Activated T-cell treated with anti-CD3 and anti-CD28 coated beads, Interleukin-2, amount 50 U/mL, for 72 hours (primary cell): ENCODE measurements around the gene CDC123. TPM values are rescaled to one million over a fixed set of nuclear protein-coding genes. Genes with fewer than 3 reads are reported as not detected.
"Not testable (repeated sequence)": the region's sequence is repeated elsewhere in the genome, so short reads cannot be mapped to it uniquely, and the experiment has no call there.

Experiments used
- ATAC-seq, 2 donors: fragments of 150-1000 bp; cut with Tn5 transposase; replicated peaks in 1 of 2; 2 replicates each; pipeline ENCODE4 v1.10.0; 2021; ENCODE audit warnings: moderate library complexity in 2 of 2, mild to moderate bottlenecking in 1 of 2
- DNase-seq, 2 donors: peaks; one replicate each; pipeline ENCODE4 v3.0.0; 2021 to 2022; ENCODE audit warnings: mixed read lengths in 1 of 2
- H3K27ac Mint-ChIP-seq: one replicate; pipeline ENCODE4 v1.8.0; 2022; ENCODE audit warnings: mild to moderate bottlenecking, moderate library complexity, mixed read lengths
- H3K27me3 Mint-ChIP-seq: one replicate; pipeline ENCODE4 v1.8.0; 2022; ENCODE audit warnings: low read depth, mixed read lengths
- H3K36me3 Mint-ChIP-seq, 2 donors: one replicate each; pipeline ENCODE4 v1.8.0; 2022; ENCODE audit warnings: mixed read lengths in 2 of 2, mild to moderate bottlenecking in 1 of 2; ENCODE audit not compliant: insufficient read depth in 2 of 2
- H3K4me1 Mint-ChIP-seq: one replicate; pipeline ENCODE4 v1.8.0; 2022; ENCODE audit warnings: low read depth, mixed read lengths
- H3K4me3 Mint-ChIP-seq, 2 donors: one replicate each; pipeline ENCODE4 v1.8.0; 2022; ENCODE audit warnings: mild to moderate bottlenecking in 2 of 2, mixed read lengths in 2 of 2, moderate library complexity in 2 of 2
- H3K9me3 Mint-ChIP-seq, 2 donors: one replicate each; pipeline ENCODE4 v1.8.0; 2022; ENCODE audit warnings: mixed read lengths in 2 of 2
- total RNA-seq, 2 donors: library from RNA; stranded (reverse); gene quantifications; one replicate each; pipeline ENCODE4 v1.2.3, GENCODE V29; 2022

Gene CDC123
- total RNA-seq, 2 donors from 2014 or later: 84.6 to 85.4 TPM

- no peaks in the 10 kb centered on the region for H3K27me3 Mint-ChIP-seq
- H3K27ac Mint-ChIP-seq: peak overlapping the region; percentile 40
- no peak for DNase-seq
- no peak for ATAC-seq
- peaks cover 6 to 34% of the 10 kb centered on the region in 2 donors for H3K36me3 Mint-ChIP-seq
- H3K4me3 Mint-ChIP-seq: no peak overlapping the region
- peaks cover 5% of the 10 kb centered on the region for H3K4me1 Mint-ChIP-seq
- no peaks in the 10 kb centered on the region for H3K9me3 Mint-ChIP-seq
Measured at GRCh38 chr10:12221323-12222298, 25.6 kb downstream of the CDC123 start.

- no peaks in the 10 kb centered on the region for H3K27me3 Mint-ChIP-seq
- H3K4me1 Mint-ChIP-seq: no peaks in the 10 kb centered on the region
- H3K27ac Mint-ChIP-seq: no peak overlapping the region
- H3K36me3 Mint-ChIP-seq: peaks cover 7 to 17% of the 10 kb centered on the region in 2 donors
- ATAC-seq (no peak), DNase-seq (no peak)
- no peaks in the 10 kb centered on the region for H3K9me3 Mint-ChIP-seq
- no peak overlapping the region for H3K4me3 Mint-ChIP-seq
Measured at GRCh38 chr10:12225444-12225843, 29.5 kb downstream of the CDC123 start.

GRCh38 chr10:12226438-12226837, 30.4 kb downstream of the CDC123 start:
- H3K27ac Mint-ChIP-seq, H3K4me1 Mint-ChIP-seq, H3K4me3 Mint-ChIP-seq, H3K27me3 Mint-ChIP-seq, H3K9me3 Mint-ChIP-seq, DNase-seq, ATAC-seq: not testable (repeated sequence)
- H3K36me3 Mint-ChIP-seq: peaks cover 7 to 17% of the 10 kb centered on the region in 2 donors

DNA sequence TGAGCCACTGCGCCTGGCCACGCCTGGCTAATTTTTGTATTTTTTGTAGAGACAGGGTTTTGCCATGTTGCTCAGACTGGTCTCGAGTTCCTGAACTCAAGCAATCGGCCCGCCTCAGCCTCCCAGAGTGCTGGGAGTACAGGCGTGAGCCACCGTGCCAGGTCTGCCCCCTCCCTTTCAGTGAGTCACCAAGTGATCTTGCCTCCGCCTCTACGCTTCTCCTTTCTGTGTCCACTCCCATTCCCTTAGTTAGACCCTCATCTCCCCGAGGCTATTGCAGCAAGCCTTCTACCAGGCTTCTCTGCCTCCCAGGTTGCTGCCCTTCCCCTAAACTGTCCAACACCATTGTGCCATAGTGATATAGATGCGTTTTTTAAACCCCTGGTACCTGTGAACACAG, 32.9 kb downstream of the CDC123 start:
- H3K27me3 Mint-ChIP-seq: no peaks in the 10 kb centered on the region
- no peak overlapping the region for H3K4me3 Mint-ChIP-seq
- H3K9me3 Mint-ChIP-seq: no peaks in the 10 kb centered on the region
- ATAC-seq (no peak), DNase-seq (no peak)
- no peaks in the 10 kb centered on the region for H3K4me1 Mint-ChIP-seq
- no peak overlapping the region for H3K27ac Mint-ChIP-seq
- H3K36me3 Mint-ChIP-seq: peaks cover 5 to 23% of the 10 kb centered on the region in 2 donors

- not testable (repeated sequence) for H3K9me3 Mint-ChIP-seq, H3K4me1 Mint-ChIP-seq, H3K4me3 Mint-ChIP-seq, DNase-seq, H3K27me3 Mint-ChIP-seq, H3K27ac Mint-ChIP-seq, ATAC-seq
- H3K36me3 Mint-ChIP-seq: peaks cover 0 to 30% of the 10 kb centered on the region in 2 donors
Measured at GRCh38 chr10:12234687-12235086, 38.7 kb downstream of the CDC123 start.

DNA sequence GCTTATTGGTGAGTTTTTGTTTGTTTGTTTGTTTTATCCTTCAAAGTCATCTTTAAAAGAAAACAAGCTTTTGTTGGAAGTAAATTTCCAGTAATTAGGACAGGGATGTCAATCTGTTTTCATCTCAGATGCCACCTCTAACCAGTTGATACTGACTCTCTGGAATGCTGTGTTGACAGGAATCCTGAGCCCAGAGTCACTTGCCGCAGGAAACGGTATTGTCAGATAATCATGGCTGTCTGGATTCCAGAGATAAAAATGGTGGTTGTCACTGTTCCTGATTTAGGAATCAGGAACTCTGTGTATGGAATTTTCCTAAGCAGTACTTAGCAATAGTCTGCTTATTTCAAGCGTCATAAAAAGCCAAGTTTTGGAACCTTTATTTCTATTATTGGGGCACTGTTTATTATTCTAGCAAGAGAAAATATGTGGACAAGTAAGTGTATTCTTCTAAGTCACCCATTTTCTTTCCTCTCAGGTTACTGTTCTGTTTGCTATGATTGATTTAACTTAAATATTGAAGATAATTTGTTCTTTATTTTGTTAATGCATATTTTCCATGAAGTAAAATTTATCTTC, 39.2 kb downstream of the CDC123 start:
- no peak for ATAC-seq
- peaks cover 0 to 30% of the 10 kb centered on the region in 2 donors for H3K36me3 Mint-ChIP-seq

GRCh38 chr10:12235796-12236195, 39.8 kb downstream of the CDC123 start:
- Mint-ChIP-seq H3K27ac (peak overlapping the region; percentile 76), H3K4me3 (no peak overlapping the region), H3K9me3 (no peaks in the 10 kb centered on the region), H3K36me3 (peaks cover 0 to 30% of the 10 kb centered on the region in 2 donors), H3K27me3 (no peaks in the 10 kb centered on the region), H3K4me1 (peaks cover 7% of the 10 kb centered on the region)
- DNase-seq (no peak), ATAC-seq (no peak)

More for the DNA sequence above, 39.2 kb downstream of the CDC123 start:
- no peak for DNase-seq
- peaks cover under 1% of the 10 kb centered on the region for H3K4me1 Mint-ChIP-seq
- no peak overlapping the region for H3K27ac Mint-ChIP-seq
- H3K27me3 Mint-ChIP-seq: no peaks in the 10 kb centered on the region
- H3K4me3 Mint-ChIP-seq: no peak overlapping the region
- H3K9me3 Mint-ChIP-seq: no peaks in the 10 kb centered on the region

DNA sequence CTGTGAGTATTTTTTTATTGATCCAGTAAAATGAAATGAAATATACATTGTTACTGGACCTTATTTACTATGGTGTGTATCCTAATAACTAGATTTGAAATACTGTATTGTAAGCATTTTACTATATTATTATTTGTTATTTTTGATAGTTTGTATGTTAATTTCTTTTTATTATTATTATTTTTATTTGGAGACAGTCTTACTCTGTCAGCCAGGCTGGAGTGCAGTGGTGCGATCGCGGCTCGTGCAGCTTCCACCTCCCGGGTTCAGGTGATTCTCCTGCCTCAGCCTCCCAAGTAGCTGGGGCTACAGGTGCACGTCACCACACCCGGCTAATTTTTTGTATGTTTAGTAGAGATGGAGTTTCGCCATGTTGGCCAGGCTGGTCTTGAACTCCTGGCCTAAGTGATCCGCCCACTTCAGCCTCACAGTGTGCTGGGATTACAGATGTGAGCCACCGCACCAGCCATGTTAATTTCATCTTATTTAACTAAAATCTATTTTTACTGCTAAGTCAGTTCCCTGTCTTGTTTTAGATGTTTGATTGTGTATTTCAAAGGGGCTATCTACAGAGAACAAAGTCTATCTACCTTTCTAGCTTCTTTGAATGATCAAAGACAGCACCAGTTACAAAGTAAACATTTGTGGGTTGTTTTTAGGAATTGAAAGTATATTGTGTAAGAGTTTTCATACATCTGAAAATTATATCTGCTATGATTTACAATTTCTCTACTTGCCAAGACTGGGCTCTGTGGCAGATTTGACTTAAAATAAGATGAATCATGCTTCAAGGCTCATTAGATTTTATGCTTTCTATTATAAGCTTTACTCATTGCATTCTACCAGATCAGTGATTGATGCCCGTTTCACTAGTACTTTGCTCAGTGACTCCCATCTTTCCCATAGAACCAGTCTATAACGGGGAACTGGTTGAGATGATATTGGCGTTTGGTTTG, 41.6 kb downstream of the CDC123 start:
- DNase-seq: no peak
- Mint-ChIP-seq H3K27ac (peak overlapping the region; percentile 25), H3K36me3 (peaks cover 0 to 38% of the 10 kb centered on the region in 2 donors), H3K4me3 (no peak overlapping the region), H3K27me3 (no peaks in the 10 kb centered on the region), H3K4me1 (peaks cover 24% of the 10 kb centered on the region), H3K9me3 (no peaks in the 10 kb centered on the region)
- ATAC-seq: no peak

GRCh38 chr10:12238821-12239220, 42.8 kb downstream of the CDC123 start:
- Mint-ChIP-seq H3K4me1 (peaks cover 26% of the 10 kb centered on the region), H3K27me3 (no peaks in the 10 kb centered on the region), H3K9me3 (no peaks in the 10 kb centered on the region), H3K36me3 (peaks cover 1 to 36% of the 10 kb centered on the region in 2 donors), H3K4me3 (no peak overlapping the region), H3K27ac (peak overlapping the region; percentile 14)
- DNase-seq (no peak), ATAC-seq (no peak)

DNA sequence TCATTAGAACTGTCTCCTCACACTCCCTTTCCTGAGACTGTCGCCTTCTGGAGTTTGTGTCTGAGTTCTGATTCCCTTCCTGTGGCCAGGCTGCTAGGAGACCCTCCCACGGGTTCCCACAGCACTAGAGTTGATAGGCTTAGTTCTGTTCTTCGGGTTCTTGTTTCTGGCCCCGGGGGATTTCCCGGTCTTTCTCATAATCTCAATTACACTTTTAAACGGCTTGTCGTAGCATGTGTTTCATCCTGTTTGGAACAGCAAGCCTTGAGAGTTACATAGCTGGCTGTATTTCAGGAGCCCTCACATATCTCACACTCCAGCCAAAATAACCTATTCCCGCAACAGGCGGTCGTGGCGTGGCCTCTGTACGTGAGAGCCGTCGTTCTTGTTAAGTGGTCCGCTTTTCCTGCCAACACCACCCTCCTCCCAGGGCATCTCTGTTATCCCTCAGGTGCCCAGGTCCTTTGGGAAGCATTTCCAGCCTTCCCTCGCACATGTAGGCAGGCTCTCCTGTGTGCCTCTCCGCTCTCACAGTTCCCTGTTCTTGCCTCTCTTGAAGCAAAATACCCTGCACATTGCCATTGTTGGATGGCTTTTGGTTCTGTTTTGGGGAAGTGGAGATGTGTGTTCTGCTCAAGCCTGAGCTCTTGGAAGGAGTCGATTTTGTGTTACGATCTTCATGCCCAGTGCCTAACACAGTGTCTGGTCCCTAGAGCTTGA, 46.0 kb downstream of the CDC123 start:
- ATAC-seq (peak; percentile 87 to 88), DNase-seq (peak; percentile 48 to 53)
- peak overlapping the region; percentile 95 for H3K27ac Mint-ChIP-seq
- H3K36me3 Mint-ChIP-seq: peaks cover 4 to 31% of the 10 kb centered on the region in 2 donors
- peak overlapping the region; percentile 73 to 74 for H3K4me3 Mint-ChIP-seq
- no peaks in the 10 kb centered on the region for H3K9me3 Mint-ChIP-seq
- H3K4me1 Mint-ChIP-seq: peaks cover 26% of the 10 kb centered on the region
- no peaks in the 10 kb centered on the region for H3K27me3 Mint-ChIP-seq

GRCh38 chr10:12243864-12244620, 48.1 kb downstream of the CDC123 start:
- peaks cover 6 to 35% of the 10 kb centered on the region in 2 donors for H3K36me3 Mint-ChIP-seq
- no peaks in the 10 kb centered on the region for H3K27me3 Mint-ChIP-seq
- H3K9me3 Mint-ChIP-seq: no peaks in the 10 kb centered on the region
- ATAC-seq: no peak
- peaks cover 26% of the 10 kb centered on the region for H3K4me1 Mint-ChIP-seq
- H3K4me3 Mint-ChIP-seq: no peak overlapping the region
- DNase-seq: no peak
- H3K27ac Mint-ChIP-seq: peak overlapping the region; percentile 5
